Nucleus accumbens (tissue), 56 donors: ENCODE results near the gene LCTL.
A peak's percentile ranks its signal among the peaks of the same experiment; 100 is the strongest.

Experiments used
- DNase-seq, 56 donors: peaks; one replicate each; lab custom pipeline; 2025; lab: John Stamatoyannopoulos, UW

The LCTL gene

DNA sequence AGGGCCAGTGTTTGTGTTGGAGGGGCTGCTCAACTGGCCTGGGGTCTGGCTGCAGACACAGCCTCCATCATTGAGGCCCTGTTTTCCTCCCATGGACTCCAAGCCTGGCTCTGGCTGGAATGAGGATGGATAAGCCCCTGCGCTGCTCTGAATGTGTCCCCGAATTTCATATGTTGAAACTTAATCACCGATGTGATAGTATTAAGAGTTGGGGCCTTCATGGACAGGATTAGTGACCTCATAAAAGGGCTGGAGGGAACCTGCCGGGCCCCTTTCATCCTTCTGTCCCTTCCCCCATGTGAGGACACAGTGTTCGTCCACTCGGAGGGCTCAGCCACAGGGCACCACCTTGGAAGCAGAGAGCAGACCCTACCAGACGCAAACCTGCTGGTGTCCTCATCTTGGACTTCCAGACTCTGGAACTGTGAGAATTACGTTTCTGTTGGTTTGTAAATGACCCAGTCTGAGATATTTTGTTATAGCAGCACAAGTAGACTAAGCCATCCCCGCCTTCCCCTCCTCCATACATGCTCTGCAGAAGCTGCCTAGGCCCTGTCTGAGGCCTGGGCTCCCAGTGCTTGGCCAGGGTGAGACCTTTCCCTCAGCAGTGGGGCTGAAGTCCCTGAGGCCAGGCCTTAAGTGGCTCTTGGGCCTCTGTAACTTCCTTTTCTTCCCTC is 3.8 kb upstream of the LCTL start:
- DNase-seq, result no peak

DNA sequence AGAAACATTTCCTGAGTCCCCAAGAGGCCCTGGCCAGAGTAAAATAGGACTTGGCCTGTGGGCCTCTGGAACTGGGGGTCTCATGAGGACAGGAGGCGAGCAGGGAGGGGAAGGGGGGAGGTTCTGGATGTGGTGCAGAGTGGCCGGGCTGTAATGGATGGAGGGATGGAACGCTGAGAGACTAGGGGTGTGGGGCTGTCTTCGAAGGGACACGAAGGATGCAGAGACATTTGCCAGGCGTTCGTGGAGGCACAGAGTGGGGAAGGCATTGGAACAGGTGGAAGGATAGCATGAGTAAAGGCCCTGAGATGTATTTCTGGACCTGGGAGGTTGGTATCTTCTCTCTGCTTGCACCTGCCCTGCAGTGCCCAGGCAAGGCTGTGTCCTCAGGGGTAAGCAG is 2.1 kb upstream of the LCTL start:
- no peak for DNase-seq

DNA sequence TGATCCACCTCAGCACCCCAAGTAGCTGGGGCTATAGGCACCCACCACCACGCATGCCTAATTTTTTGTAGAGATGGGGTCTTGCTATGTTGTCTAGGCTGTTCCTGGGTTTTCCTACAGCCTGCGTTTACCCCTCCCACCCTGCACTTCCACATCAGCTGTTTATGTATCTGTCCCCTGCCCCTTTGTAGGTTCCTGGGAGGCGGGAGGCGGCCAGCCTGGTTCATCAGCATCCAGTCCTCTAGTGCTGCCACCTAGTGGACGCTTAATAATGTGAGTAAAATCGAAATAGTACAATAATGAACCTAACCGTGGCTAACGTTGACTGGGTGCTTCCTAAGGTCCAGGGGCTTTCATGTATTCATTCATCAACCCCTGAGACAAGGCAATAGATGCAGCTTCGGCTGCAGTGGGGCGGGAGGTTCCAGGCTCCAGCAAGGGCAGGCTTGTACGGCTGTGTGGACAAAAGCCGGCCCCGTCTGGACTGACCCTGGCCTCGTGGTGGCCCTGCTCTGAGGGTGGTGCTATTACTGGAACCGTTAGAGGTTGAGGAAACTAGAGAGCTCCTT is 1.2 kb upstream of the LCTL start:
- peak in 25 of 56 donors; percentile 3 to 54 (median 14) for DNase-seq

DNA sequence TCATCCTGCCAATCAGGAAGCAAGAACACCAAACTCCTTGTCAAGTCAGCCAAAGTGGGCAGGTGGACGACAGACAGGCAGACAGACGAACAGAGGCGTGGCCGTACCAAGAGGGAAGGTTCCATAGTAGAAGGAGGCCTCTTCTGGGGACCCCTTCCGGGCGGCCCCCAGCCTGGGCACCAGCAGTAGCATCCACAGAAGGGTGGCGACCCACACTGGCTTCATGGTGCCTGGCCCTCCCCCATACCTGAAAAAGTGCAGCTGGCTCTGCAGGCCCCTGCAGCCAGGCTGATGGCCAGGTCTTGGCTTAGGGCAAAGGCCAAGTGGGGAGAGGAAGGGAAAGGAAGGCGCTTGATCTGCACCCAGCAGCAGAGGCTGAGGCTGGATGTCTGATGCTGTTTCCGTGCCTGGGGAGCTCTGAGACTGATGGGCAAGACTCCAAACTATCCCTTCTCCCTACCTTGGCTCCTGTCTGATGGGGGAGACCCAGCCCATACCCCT is 607 bp downstream of the LCTL start:
- peak in 4 of 56 donors; percentile 11 to 30 (median 21) for DNase-seq

DNA sequence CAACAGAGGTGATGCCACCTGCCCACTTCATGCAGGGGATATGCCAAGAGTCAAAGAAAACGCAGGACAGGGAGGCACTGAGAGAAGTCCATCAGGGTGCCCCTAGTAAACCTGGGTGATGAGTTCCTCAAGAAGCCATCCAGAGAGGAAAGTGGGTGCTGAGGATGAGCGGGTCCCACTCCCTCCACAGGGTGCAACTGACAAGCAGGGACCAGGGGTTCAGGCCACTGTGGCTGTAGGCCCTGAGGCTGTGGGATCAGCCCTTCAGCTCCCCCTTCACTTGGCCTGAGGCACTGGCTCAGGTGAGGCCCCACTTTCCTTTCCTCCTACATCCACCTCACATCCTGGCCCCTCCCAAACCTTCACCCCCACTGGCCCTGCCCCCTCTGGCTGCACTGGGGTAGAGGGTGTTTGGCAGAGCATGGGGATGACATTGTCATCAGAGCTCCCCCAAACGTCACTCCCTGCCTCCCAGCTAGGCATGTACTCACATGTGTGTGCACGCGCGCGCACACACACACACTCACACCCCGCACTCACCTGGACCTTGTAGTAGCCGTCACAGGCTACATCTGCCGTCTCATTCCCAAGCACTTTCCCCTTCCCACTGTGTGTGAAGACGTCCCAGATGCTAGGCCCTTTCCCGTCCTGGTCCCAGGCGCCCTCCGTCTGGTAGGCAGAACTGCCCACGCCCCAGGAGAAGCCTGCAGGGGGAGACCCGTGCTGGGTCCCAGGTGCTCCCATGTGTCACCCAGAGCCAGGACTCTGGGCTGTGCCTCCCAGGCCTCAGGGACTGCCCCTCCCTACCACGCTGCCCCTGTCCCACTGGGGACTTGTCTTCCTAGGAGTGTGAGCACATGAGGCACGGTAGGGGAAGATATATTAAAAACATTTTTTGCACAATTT is 1.4 kb downstream of the LCTL start:
- DNase-seq, result peak in 2 of 56 donors; percentile 1 to 21

DNA sequence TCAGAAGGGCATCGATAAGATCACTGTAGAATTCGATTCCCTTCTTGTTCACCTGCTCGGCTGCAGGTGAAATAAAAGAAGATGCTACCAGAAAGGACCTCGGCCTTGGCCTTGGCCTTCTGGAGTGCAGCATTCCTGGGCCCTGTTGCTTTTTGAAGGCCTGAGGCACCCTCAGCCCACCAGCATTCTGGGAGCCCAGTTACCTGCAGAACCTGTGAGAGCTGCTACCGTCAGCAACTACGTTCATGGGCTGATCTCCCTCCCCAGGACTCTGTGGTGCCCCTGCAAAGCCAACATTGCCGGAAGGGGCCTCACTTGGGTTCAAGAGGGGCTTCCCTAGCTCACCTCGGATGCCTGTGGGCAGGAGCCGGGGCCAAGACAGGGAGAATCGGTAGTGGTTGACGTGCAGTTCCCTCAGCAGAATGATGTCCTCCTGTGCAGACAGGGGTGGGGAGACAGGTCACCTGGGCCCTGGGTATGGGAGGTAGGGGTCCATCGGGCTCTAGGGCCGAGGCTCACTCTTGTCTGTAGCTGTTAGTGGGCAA is 2.2 kb downstream of the LCTL start:
- no peak for DNase-seq

DNA sequence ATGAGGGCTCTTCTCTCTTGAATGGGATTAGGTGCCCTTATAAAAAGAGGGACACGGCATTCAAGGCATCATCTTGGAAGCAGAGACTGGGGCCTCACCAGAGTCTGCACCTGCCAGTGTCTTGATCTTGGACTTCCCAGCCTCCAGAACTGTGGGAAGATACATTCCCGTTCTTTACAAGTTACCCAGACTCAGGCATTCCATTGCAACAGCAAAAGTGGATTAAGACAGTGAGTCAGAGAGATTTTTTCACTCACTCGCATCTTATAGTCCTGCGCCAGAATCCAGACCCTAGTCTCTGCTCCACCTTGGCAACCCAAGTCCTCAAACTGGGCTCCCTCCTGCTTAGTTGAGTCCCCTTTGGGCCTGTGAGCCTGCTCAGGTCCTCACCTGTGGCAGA is 2.7 kb downstream of the LCTL start:
- DNase-seq, result no peak

DNA sequence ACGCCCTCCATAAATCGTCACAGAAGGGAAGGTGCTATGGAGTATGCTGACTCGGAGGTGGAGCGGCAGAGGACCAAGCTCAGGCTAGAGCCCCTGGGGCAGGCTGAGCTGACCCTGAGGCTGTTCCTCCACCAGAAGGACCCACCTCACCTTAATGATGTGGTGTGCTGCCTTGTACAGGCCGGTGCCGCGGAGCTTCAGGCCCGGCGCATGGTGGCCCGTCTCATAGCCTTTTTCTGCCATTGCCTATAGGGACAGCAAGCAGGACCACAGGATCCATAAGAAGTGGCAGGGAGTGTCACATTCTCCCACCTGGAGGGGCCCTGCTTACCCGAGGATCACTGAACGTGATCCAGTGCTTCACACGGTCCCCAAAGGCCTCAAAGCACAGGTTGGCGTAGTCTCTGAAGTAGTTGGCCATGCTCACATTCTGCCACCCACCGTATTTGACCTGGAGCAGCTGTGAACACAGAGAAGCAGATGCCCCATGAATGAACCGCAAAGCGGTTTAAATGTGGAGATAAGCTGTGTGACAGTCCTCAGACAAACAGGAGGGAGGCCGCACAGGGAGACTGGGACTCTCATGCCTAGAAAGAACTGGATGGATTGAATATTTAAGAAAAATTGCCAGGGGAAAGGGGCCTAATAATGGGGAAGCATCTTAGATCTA is 4.8 kb downstream of the LCTL start:
- no peak for DNase-seq

DNA sequence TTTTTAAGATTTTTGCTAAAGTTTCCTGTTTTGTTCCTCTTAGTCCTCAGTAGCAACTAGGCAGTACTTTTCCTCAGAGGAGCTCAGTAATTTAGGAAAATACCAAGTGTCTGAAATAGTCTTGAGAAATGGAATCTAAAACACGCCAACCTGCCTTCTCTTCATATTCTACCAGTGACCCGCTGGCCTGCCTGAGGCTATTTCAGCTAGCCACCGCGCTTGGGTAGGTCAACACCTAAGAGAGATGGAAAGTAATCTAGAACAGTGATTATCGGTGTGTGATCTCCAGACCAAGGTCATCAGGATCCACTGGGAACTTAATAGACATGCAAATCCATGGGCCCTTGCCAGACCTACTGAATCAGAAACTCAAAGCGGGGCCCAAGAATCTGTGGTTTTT is 7.5 kb downstream of the LCTL start:
- DNase-seq, result no peak

DNA sequence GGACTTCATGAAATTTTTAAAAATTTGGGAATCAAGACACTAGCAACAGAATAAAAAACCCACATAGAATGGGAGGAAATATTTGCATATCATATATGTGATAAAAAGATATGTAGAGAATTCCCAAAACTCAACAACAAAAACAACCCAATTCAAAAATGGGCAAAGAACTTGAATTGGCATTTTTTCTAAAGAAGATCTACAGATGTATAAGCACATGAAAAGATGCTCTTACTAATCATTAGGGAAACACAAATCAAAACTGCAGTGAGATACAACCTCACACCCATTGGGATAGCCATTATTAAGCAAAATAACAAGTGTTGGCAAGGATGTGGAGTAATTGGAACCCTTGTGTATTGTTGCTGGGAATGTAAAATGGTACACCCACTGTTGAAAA is 10.1 kb downstream of the LCTL start:
- no peak for DNase-seq

DNA sequence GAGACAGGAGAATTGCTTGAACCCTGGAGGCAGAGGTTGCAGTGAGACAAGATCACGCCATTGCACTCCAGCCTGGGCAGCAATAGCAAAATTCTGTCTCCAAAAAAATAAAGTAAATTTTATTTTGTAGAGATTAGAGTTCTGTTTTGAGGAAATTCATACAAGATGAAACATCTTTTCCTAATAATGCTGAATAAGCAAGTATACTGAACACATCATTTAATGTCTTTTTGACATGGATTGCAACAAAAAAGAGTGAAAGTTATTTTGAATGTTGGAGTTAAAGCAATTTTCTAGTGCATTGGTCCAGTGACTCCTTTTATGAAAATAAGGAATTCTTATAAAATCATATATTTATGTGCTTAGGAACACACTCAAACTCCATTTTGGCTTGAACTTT is 20.5 kb downstream of the LCTL start:
- DNase-seq, result no peak

DNA sequence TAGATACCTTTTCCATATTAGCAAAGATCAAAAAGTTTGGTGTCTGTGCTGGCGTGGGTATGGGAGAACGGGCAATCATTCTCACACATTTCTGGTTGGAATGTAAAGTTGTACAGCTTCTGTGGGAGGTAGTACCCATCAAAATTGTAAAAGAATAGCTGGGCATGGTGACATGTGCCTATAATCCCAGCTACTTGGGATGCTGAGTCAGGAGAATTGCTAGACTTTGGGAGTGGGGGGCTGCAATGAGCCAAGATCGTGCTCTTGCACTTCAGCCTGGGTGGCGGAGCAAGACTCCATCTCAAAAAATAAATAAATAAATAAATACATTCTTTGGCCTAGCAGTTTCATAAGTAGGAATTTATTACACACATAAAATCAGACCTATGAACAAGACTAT is 22.9 kb downstream of the LCTL start:
- no peak for DNase-seq

DNA sequence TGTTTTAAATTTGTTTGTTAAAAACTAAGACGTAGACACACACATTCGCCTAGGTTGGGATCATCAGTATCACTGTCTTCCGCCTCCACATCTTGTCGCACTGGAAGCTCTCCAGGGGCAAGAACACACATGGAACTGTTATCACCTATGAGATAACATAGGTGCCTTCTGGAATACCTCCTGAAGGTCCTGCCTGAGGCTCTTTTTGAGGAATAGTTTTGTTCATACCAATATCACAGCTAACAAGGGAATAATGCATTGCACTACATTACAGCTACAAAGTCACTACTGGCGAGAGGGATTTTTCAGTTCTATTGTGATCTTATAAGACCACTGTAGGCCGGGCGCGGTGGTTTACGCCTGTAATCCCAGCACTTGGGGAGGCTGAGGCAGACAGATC is 30.7 kb downstream of the LCTL start:
- no peak for DNase-seq

DNA sequence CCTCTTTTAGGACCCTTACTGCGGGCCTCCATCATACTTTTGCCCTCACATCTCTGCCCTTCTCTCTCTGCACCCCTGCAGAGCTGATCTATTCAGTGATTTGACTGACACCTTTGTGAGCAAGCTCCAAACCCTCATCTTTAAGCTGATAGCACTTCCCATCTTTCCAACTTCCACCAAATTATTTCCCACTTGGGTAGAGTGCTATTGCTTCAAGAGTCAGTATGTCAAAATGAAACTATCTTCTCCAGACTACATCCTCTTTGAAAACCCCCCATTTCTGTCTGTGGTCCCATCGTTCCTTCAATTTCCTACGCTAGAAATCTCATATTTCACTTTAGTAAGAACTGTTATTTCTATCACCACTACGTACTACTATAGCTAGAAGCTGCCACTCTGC is 41.0 kb downstream of the LCTL start:
- no peak for DNase-seq

DNA sequence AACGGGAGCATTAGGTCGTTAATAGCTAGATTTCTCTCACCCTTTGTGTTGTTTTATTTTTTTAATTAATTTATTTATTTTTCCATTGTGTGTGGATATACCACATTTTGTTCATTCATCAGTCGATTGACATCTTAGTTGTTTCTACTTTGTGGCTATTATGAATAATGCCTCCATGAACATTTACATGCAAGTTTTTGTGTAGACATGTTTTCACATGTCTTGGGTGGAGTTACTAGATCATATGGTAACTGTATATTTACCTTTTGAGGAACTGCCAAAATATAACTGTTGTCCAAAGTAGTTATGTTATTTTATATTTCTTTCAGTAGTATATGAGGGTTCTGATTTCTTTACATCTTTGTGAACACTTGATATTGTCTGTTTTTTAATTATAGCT is 41.9 kb downstream of the LCTL start:
- DNase-seq, result no peak

DNA sequence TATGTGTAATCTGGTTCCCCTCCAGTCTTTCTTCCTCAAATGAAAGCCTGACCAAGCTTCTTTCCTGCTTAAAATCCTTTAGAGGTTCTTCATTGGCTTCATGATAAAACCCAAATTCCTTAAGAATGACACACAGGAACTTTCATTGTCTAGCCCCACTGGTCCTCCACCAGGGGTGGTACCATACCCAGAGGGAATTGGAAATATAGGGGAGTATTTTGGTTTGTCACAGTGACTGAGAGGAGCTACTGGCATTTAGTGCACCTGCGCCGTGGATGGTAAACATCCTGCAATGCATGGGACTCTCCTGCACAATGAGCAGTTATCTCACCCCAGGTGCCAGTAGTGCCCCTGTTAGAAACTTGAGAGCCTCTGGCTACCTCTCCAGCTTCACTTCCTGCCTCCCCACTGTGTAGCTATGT is 49.9 kb downstream of the LCTL start:
- no peak for DNase-seq

DNA sequence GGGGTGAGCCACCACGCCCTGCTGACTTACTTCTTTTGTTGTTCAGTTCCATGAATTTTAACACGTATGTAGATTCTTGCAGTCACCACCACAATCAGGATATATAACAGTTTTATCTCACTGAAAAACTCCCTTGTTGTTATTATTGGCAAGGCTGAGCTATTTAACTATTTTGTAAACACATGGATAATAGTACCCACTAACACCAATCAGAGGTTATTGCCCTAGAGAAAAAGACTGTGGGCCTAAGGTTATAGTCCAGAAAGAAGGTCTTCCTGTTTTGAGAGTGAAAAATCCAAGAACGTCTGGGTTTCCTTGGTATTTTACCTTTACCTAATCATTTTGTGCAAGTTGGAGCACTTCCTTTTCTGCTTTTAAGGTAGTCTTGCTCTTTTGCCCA is 51.2 kb downstream of the LCTL start:
- no peak for DNase-seq

DNA sequence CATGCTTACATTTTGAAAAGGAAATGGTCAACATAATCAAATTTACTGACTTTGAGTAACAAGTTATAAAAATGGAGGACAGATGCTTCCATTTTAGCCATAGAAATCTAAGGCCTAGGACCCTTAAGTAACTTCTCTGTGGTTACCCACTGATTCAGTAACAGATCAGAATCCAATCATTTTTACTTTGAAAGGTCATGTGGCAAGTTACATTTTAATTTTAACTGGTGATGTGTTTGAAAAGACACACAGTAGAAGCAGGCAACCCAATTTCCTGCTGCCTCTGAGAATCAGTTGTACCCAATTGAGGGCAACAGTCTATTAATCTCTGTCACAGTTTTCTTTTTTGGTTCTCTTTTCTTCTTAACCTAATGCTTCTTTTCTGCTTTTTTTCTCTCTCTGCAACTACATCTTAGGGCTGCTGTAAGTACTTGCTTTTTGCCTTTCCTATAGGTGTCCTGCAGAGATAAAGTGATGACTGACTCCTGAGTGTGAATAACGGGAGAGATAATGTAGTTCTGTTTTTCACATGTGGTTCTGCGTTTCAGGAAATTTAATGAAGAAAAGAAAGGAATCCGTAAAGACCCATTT is 57.4 kb downstream of the LCTL start:
- no peak for DNase-seq

DNA sequence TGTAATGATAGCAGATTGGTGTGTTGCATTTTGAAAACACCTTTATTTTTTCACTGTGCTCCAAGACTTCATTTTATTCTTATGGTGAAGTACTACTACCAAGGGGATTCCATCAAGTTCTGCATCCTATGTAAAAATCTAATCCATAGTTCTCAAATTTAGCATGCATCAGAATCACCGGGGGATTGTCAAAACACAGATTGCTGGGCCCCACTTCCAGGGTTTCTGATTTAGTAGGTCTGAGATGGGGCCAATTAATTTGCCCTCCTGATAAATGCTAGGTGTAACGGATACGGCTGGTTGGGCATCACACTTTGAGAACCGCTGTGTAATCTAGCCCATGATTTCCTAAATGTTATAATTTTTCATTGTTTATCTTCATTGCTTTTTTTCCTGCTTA is 60.0 kb downstream of the LCTL start:
- no peak for DNase-seq

DNA sequence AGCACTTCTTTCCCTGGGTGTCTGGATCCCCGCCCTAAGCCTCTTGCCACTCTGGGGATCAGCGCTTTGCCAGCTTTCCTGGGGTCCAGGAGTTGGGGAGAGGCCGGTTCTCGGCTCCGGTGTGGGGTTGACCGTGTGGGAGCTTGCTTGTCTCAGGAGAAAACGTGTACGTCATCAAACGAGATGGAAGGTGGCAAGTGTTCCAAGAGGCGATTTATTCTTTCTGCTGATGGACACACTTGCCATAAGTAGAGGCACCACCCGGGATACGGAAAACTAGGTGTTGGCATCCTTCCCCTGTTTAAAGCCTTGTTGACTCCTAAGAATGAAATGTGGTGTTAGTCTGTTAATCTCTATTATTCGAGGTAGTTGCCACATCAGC is 60.4 kb downstream of the LCTL start:
- DNase-seq, result no peak
